ENCODE data around the gene HSH2D.
"Not testable (repeated sequence)": the region's sequence is repeated elsewhere in the genome, so short reads cannot be mapped to it uniquely, and the experiment has no call there.

The HSH2D gene, protein sequence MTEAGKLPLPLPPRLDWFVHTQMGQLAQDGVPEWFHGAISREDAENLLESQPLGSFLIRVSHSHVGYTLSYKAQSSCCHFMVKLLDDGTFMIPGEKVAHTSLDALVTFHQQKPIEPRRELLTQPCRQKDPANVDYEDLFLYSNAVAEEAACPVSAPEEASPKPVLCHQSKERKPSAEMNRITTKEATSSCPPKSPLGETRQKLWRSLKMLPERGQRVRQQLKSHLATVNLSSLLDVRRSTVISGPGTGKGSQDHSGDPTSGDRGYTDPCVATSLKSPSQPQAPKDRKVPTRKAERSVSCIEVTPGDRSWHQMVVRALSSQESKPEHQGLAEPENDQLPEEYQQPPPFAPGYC

GRCh38 chr19:16143399-16144215, at the start of gene HSH2D:
Gene HSH2D, plus strand, starts transcription at chr19:16143685. Its CDS starts 5,066 bp downstream, at chr19:16148751.
- DNase-seq: no peak

GRCh38 chr19:16094360-16095070, 49.0 kb upstream of the HSH2D start:
- no peak for DNase-seq

GRCh38 chr19:16095071-16095571, 48.4 kb upstream of the HSH2D start:
- no peak for DNase-seq

GRCh38 chr19:16096280-16096855, 47.1 kb upstream of the HSH2D start:
- DNase-seq: no peak

GRCh38 chr19:16098416-16098768, 45.1 kb upstream of the HSH2D start:
- no peak for DNase-seq

- DNase-seq: no peak
Measured at GRCh38 chr19:16098821-16099220, 44.7 kb upstream of the HSH2D start.

- DNase-seq: not testable (repeated sequence)
Measured at GRCh38 chr19:16099314-16099965, 44.0 kb upstream of the HSH2D start.

DNA sequence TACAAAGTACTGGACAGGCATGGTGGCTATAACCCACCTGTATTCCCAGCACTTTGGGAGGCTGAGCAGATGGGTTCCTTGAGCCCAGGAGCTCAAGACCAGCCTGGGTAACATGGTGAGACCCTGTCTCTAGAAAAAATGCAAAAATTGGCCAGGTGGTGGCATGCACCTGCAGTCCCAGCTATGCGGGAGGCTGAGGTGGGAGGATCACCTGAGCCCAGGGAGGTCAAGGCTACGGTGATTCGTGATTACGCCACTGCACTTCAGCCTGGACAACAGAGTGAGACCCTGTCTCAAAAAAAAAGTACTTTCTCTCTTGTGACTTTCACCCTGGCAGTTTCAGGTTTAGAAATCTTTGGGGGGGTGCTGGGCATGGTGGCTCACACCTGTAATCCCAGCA, 43.0 kb upstream of the HSH2D start:
- no peak for DNase-seq

DNA sequence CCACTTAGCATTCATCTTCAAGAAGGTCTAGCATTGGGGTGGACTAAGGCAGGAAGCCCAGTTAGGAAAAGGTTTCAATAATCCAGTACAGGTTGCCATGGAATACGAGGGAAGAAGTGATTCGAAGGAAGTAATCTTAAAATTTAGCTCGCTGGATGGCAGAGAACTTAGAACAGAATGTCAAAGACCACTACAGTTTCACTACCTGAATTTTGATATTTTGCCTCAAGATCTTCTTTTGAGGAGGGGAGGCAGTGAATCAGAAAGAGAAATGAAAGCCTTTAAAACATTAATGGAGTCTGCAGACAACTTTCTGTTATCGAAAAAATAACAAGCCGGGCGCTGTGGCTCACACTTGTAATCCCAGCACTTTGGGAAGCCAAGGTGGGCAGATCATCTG, 38.8 kb upstream of the HSH2D start:
- no peak for DNase-seq

DNA sequence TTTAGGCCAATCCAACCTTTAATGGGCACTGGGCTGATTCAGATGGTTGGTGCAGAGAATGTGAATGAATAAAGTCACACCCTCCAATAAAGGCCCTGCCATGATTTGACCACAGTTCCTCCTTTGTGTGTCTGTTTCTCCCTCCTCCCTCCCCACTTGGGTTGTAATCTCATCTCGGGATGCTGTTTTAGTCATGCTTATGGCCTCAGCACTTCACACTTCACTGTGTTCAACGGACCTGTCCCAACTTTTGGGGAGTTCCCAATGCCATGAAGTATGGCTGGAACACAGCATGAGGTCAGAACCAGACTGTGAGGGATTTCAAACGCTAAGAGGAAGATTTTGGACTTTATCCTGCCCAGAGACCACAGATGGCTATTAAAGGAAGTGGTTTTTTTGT, 37.4 kb upstream of the HSH2D start:
- DNase-seq: no peak

DNA sequence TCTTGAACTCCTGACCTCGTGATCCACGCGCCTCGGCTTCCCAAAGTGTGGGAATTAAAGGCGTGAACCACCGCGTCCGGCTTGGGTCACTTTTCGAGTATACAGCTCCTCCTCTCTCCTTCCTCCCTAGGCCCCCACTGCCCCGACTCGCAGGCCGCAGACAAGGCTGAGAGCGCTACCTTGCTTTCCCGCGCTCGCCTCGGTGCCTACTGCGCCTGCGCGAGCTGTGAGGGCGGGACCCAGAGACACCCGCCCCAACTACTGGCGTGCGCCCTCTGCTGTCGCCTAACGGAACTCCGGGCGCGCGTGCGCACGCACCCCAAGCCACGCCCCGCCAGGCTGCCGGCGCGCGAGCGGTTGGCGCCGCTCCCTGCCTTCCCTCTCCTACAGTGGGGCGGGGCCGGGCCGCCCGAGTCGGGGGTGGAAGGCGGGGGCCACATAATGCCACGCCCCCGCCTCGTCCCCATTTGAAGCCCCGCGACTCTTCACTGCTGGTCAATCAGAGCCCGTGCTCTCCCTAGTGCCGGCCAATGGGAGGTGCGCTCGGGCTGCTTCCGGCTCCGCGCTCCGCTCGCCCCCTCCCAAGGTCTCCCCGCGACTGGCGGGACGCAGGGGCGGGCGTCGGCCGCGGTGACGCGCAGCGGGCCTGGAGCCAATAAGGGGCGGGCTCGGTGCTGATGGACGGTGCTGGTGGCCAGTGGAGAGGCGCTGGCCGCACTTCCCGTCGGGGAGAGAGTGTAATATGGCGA, 32.2 kb upstream of the HSH2D start, which contains the start of gene RAB8A:
Gene RAB8A, plus strand, starts transcription at position 730 of the 749 bp plus-strand sequence. Its CDS starts 13 bp downstream, at position 743.
- peak; percentile 100 for DNase-seq

- DNase-seq: no peak
Measured at GRCh38 chr19:16111909-16112752, 31.4 kb upstream of the HSH2D start.

GRCh38 chr19:16112778-16113177, 30.7 kb upstream of the HSH2D start:
- no peak for DNase-seq

GRCh38 chr19:16113727-16114126, 29.8 kb upstream of the HSH2D start:
- no peak for DNase-seq

- no peak for DNase-seq
Measured at GRCh38 chr19:16115301-16116039, 28.0 kb upstream of the HSH2D start.

DNA sequence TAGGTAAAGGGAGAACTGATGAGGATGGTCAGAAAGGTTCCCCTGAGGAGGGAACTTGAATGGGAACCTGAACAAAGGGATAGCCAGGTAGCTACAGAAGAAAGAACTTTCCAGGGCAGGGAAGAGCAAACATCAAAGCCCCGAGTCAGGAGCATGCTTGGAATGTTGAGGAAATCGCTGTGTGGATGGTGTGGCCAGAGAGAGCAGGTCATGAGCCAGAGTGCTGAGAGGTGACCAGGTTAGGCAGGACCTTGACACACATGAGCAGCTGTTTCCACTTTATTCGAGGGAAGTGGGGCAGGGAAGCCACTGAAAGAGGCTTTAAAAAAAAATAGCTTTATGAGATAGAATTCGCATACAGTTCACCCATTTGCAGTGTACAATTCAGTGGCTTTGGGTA, 27.4 kb upstream of the HSH2D start:
- no peak for DNase-seq

GRCh38 chr19:16117594-16118033, 25.9 kb upstream of the HSH2D start:
- DNase-seq: no peak

- no peak for DNase-seq
Measured at GRCh38 chr19:16118489-16119033, 24.9 kb upstream of the HSH2D start.

DNA sequence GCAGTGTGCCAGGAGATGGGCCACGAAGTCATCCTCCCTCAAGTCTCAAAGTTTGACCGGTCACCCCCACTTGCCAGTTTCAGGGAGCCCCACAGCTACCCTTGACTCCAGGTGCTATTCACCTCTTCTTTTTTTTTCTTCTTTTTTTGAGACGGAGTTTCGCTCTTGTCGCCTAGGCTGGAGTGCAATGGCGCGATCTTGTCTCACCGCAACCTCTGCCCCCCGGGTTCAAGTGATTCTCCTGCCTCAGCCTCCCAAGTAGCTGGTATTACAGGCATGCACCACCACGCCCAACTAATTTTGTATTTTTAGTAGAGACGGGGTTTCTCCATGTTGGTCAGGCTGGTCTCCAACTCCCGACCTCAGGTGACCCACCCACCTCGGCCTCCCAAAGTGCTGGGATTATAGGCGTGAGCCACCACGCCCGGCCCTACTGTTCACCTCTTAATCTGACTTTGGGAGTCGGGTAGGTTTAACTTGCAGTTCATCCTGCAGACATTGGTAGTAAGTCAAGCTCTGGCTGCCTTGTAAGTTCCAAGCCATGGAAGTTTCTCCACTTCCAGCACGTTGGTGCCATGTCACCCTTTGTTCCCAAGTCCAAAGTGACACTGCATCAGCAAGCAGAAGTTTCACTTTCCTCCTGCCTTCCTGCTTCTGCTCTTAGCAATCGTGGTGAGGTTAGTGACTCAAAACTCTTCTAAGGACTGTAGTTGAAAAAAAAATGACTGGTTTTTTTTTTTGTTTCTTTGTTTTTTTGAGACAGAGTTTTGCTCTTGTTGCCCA, 24.2 kb upstream of the HSH2D start:
- DNase-seq: not testable (repeated sequence)

All from right hindlimb (tissue), 1 donor.